H1 (cell line): ENCODE results near the gene FADS2. TPM values are rescaled to one million over a fixed set of nuclear protein-coding genes. Genes with fewer than 3 reads are reported as not detected.

Experiments
- CTCF ChIA-PET: fragments of 300-600 bp; sonication (Branson Sonifier 250); formaldehyde crosslinking; loops from one replicate; lab custom pipeline; 2021; ENCODE audit not compliant: partially characterized antibody; lab: Charles Lee
- POLR2A ChIA-PET: fragments of 300-600 bp; sonication (Branson Sonifier 250); formaldehyde crosslinking; loops from one replicate; lab custom pipeline; 2021; ENCODE audit warnings: inconsistent platforms; ENCODE audit not compliant: partially characterized antibody; lab: Charles Lee
- DNase-seq, 2 experiments: peaks; one replicate each; pipeline versions ENCODE4 v3.0.0 to v3.0.0-alpha.2; 2010 to 2022; ENCODE audit warnings: low spot score in 2 of 2, low read depth in 1 of 2, mixed read lengths in 1 of 2
- FAIRE-seq: peaks from 2 replicates; lab custom pipeline; 2011; peaks lifted over from hg19 to GRCh38; lab: Jason Lieb, UNC
- H2AFZ ChIP-seq: 2 replicates; pipeline ENCODE4 v1.8.1; 2012; ENCODE audit warnings: low read length, inconsistent platforms
- H2AK5ac ChIP-seq: 2 replicates; pipeline ENCODE4 v1.6.1; 2013; ENCODE audit warnings: low read depth, low read length
- H2BK120ac ChIP-seq: replicated peaks from 2 replicates; pipeline ENCODE3; 2013; ENCODE audit warnings: low read depth, low read length, inconsistent platforms
- H2BK12ac ChIP-seq: 2 replicates; pipeline ENCODE4 v1.6.1; 2013; ENCODE audit warnings: low read depth, low read length
- H2BK15ac ChIP-seq: 2 replicates; pipeline ENCODE4 v1.6.1; 2013; ENCODE audit warnings: low read length
- H2BK20ac ChIP-seq: 2 replicates; pipeline ENCODE4 v1.6.1; 2013; ENCODE audit warnings: low read length
- H2BK5ac ChIP-seq: 2 replicates; pipeline ENCODE4 v1.6.1; 2013; ENCODE audit warnings: low read depth, low read length
- H3K14ac ChIP-seq: 2 replicates; pipeline ENCODE4 v1.6.1; 2013; ENCODE audit warnings: inconsistent platforms; ENCODE audit not compliant: insufficient read length
- H3K18ac ChIP-seq: 2 replicates; pipeline ENCODE4 v1.6.1; 2013; ENCODE audit warnings: low read length; ENCODE audit errors: extremely low read depth
- H3K23ac ChIP-seq: 2 replicates; pipeline ENCODE4 v1.6.1; 2013; ENCODE audit warnings: inconsistent platforms; ENCODE audit not compliant: insufficient read length
- H3K23me2 ChIP-seq: 2 replicates; pipeline ENCODE4 v1.6.1; 2013; ENCODE audit warnings: low read depth, low read length
- H3K27ac ChIP-seq: 2 replicates; pipeline ENCODE4 v1.6.1; 2011; ENCODE audit warnings: low read depth, low read length, inconsistent platforms
- H3K27me3 ChIP-seq, 4 experiments: replicated peaks in 1 of 4; 1 replicate in 1 of 4; 2 replicates in 3 of 4; pipeline versions ENCODE4 v1.6.1 to v1.8.1; 2011 to 2013; ENCODE audit warnings: low read length in 3 of 4, mild to moderate bottlenecking in 3 of 4, inconsistent platforms in 2 of 4, mixed read lengths in 2 of 4, moderate library complexity in 1 of 4; ENCODE audit not compliant: control insufficient read depth in 3 of 4, insufficient read depth in 3 of 4; ENCODE audit errors: extremely low read depth in 1 of 4
- H3K36me3 ChIP-seq, 4 experiments: 2 replicates each; pipeline versions ENCODE4 v1.6.1 to v1.8.1; 2011 to 2013; ENCODE audit warnings: mild to moderate bottlenecking in 4 of 4, low read length in 3 of 4, moderate library complexity in 2 of 4, control low read depth in 1 of 4, inconsistent platforms in 1 of 4; ENCODE audit not compliant: insufficient read depth in 4 of 4, control insufficient read depth in 2 of 4
- H3K4ac ChIP-seq: replicated peaks from 2 replicates; pipeline ENCODE3; 2013; ENCODE audit warnings: low read length, low read depth, mixed read lengths, inconsistent platforms; ENCODE audit not compliant: insufficient read length
- H3K4me1 ChIP-seq, 4 experiments: replicated peaks in 1 of 4; 1 replicate in 1 of 4; 2 replicates in 3 of 4; pipeline versions ENCODE4 v1.6.1 to v1.8.1; 2011 to 2013; ENCODE audit warnings: low read length in 3 of 4, inconsistent platforms in 2 of 4, mixed read lengths in 1 of 4; ENCODE audit not compliant: insufficient read depth in 4 of 4, control insufficient read depth in 3 of 4
- H3K4me2 ChIP-seq, 2 experiments: 2 replicates each; pipeline versions ENCODE4 v1.6.1 to v1.8.1; 2011 to 2013; ENCODE audit warnings: low read depth in 2 of 2, low read length in 2 of 2, control low read depth in 1 of 2, inconsistent platforms in 1 of 2, mild to moderate bottlenecking in 1 of 2; ENCODE audit not compliant: insufficient read depth in 1 of 2
- H3K4me3 ChIP-seq, 4 experiments: fragments of 200-600, 300-600 bp in 1 of 4; sonication (generic), shearing (Covaris generic), sonication (Bioruptor Twin) in 1 of 4; 2 replicates each; pipeline versions ENCODE4 v1.5.1 to v1.8.1; 2011 to 2016; ENCODE audit warnings: low read length in 4 of 4, low read depth in 3 of 4, control low read depth in 2 of 4, inconsistent platforms in 2 of 4, mild to moderate bottlenecking in 2 of 4, mixed read lengths in 1 of 4, moderate library complexity in 1 of 4; ENCODE audit not compliant: insufficient read depth in 2 of 4; ENCODE audit errors: extremely low read depth in 1 of 4
- H3K56ac ChIP-seq: replicated peaks from 2 replicates; pipeline ENCODE3; 2013; ENCODE audit warnings: low read depth, mild to moderate bottlenecking, mixed read lengths, low read length, inconsistent platforms; ENCODE audit not compliant: insufficient read length
- H3K79me1 ChIP-seq: 2 replicates; pipeline ENCODE4 v1.6.1; 2013; ENCODE audit warnings: low read depth, low read length, control low read depth
- H3K79me2 ChIP-seq, 2 experiments: 2 replicates each; pipeline versions ENCODE4 v1.6.1 to v1.8.1; 2012 to 2013; ENCODE audit warnings: low read length in 2 of 2, mild to moderate bottlenecking in 2 of 2, inconsistent platforms in 1 of 2; ENCODE audit not compliant: insufficient read depth in 2 of 2, control insufficient read depth in 1 of 2
- H3K9ac ChIP-seq, 4 experiments: replicated peaks in 1 of 4; 1 replicate in 1 of 4; 2 replicates in 3 of 4; pipeline versions ENCODE4 v1.6.1 to v1.8.1; 2011 to 2013; ENCODE audit warnings: low read depth in 3 of 4, low read length in 3 of 4, control low read depth in 2 of 4, mild to moderate bottlenecking in 2 of 4, moderate library complexity in 2 of 4, inconsistent platforms in 1 of 4; ENCODE audit errors: extremely low read depth in 1 of 4
- H3K9me3 ChIP-seq, 2 experiments: 2 replicates each; pipeline versions ENCODE4 v1.6.1 to v1.8.1; 2012 to 2013; ENCODE audit warnings: mild to moderate bottlenecking in 2 of 2, moderate library complexity in 2 of 2, control low read depth in 1 of 2, inconsistent platforms in 1 of 2, low read depth in 1 of 2, low read length in 1 of 2, mixed read lengths in 1 of 2; ENCODE audit not compliant: insufficient read depth in 2 of 2
- H4K20me1 ChIP-seq, 2 experiments: replicated peaks in 1 of 2; 2 replicates each; pipeline versions ENCODE3 to v1.8.1; 2011 to 2013; ENCODE audit warnings: inconsistent platforms in 2 of 2, low read length in 2 of 2, mild to moderate bottlenecking in 1 of 2; ENCODE audit not compliant: insufficient read depth in 2 of 2, control insufficient read depth in 1 of 2
- H4K5ac ChIP-seq: 2 replicates; pipeline ENCODE4 v1.6.1; 2013; ENCODE audit warnings: low read length, low read depth, mixed read lengths, inconsistent platforms; ENCODE audit not compliant: insufficient read length
- H4K8ac ChIP-seq: 2 replicates; pipeline ENCODE4 v1.8.0; 2013; ENCODE audit warnings: mild to moderate bottlenecking, moderate library complexity, low read length, inconsistent platforms; ENCODE audit not compliant: insufficient read depth; ENCODE audit errors: extremely low read depth
- H4K91ac ChIP-seq: replicated peaks from 2 replicates; pipeline ENCODE3; 2013; ENCODE audit warnings: low read length, mixed read lengths, inconsistent platforms; ENCODE audit not compliant: insufficient read length
- ASH2L ChIP-seq: fragments of 200-600, 300-600 bp; sonication (generic); IDR thresholded peaks from one replicate; pipeline ENCODE4 v1.7.1; 2017; ENCODE audit warnings: low read length
- JUND ChIP-seq: IDR thresholded peaks from 2 replicates; pipeline ENCODE4 v1.6.1; 2011; ENCODE audit warnings: mild to moderate bottlenecking, improper control_type of control experiment, low read length
- KDM1A ChIP-seq: fragments of 200-600, 300-600 bp; sonication (generic); IDR thresholded peaks from 2 replicates; pipeline ENCODE4 v1.7.1; 2016; ENCODE audit warnings: mild to moderate bottlenecking, low read length, borderline replicate concordance
- RAD21 ChIP-seq, 2 experiments: IDR thresholded peaks in 1 of 2; conservative IDR thresholded peaks in 1 of 2; 2 replicates each; pipeline ENCODE4 v1.6.1; 2011; ENCODE audit warnings: low read depth in 2 of 2, low read length in 2 of 2, improper control_type of control experiment in 1 of 2, inconsistent platforms in 1 of 2, mild to moderate bottlenecking in 1 of 2, moderate library complexity in 1 of 2
- SRF ChIP-seq: IDR thresholded peaks from 2 replicates; pipeline ENCODE4 v1.6.1; 2011; ENCODE audit warnings: mild to moderate bottlenecking, low read depth, low read length, moderate library complexity
- SUZ12 ChIP-seq: fragments of 200-600 bp; sonication (generic); IDR thresholded peaks from 2 replicates; pipeline ENCODE4 v1.6.1; 2012; ENCODE audit warnings: mild to moderate bottlenecking, inconsistent platforms, low read length, moderate library complexity, mixed read lengths
- TBP ChIP-seq: IDR thresholded peaks from 2 replicates; pipeline ENCODE4 v1.6.1; 2011; ENCODE audit warnings: low read depth, low read length, improper control_type of control experiment
- WGBS, 2 experiments: shearing (Covaris generic) in 1 of 2; methylation state at CpG; one replicate each; pipeline versions ENCODE4 v1.1.6 to v1.1.7; 2013 to 2015; ENCODE audit warnings: low lambda C conversion rate in 2 of 2, mixed read lengths in 2 of 2, inconsistent platforms in 1 of 2, low coverage in 1 of 2, missing lambda C conversion rate in 1 of 2; ENCODE audit not compliant: insufficient replicate concordance in 2 of 2, insufficient coverage in 1 of 2, insufficient read length in 1 of 2; ENCODE audit errors: extremely low coverage in 1 of 2, missing lambda C conversion rate in 1 of 2; 5-methylcytosine and 5-hydroxymethylcytosine counted together
- polyA plus RNA-seq, 7 experiments: library from polyadenylated mRNA; depleted of rRNA in 3 of 7; stranded (reverse) in 5 of 7; unstranded in 2 of 7; fragments of >200 nt in 5 of 7; fragments of 200-250 nt in 2 of 7; gene quantifications; 1 replicate in 5 of 7; 2 replicates in 1 of 7; 4 replicates in 1 of 7; pipeline versions ENCODE4 v1.2.1 to v1.2.3, GENCODE V29; 2011 to 2013; ENCODE audit warnings: missing spikeins in 2 of 7, mixed read lengths in 2 of 7
- total RNA-seq: library from RNA; stranded (reverse); fragmentation: NEBNext Ultra II Directional; extraction: Animal tissue kit (Norgen Biotek cat#: 25700); gene quantifications from 2 replicates; pipeline ENCODE4 v1.2.1, GENCODE V29; 2021

FADS2 gene
- total and polyA plus RNA-seq, 2 of the 8 experiments (the other 6 are each of a cell fraction or from before 2014, with no cell fraction given), result 499 to 701 TPM

DNA sequence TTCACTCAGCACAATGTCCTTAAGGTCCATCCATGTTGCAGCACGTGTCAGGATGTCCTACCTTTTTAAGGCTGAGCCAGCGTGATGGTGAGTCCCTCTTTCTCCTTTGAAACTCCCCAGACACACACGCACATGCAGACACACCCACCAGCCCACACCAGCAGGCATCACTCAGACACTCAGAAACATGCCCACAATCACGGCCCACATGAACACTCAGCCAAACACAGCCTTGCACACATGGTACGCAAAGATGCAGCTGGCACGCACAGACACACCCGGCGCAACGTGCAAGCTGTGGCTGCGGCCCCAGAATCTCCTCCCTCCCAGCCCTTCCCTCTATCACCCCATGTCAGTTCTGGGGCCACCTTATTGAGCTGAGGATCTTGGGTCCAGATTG is 55.2 kb downstream of the FADS2 start:
- FAIRE-seq (no peak), DNase-seq (no peak)
- no peaks in the 10 kb centered on the region; the same call in 1 of the 2 replicates for H3K79me1 ChIP-seq
- H3K27me3 ChIP-seq, result no peaks in the 10 kb centered on the region
- peak overlapping the region; percentile 47; the same call in 1 of the 2 replicates for H2AK5ac ChIP-seq
- H2BK12ac ChIP-seq, result peak overlapping the region; percentile 21; the same call in 1 of the 2 replicates
- H3K56ac ChIP-seq, result no peak overlapping the region
- H4K8ac ChIP-seq, result no peak overlapping the region
- H3K23ac ChIP-seq, result no peak overlapping the region
- WGBS, 2 experiments, result 94% methylated on average over 10 of the region's 10 CpGs; no CpG with 5 or more reads in 1 of the 2 experiments
- no peak overlapping the region for H3K27ac ChIP-seq
- ChIA-PET POLR2A (interaction anchor here (0.8 to 1.7 kb wide), 2 partner anchors 68 to 97 kb away, joined by 3 to 7 read pairs; no protein-coding TSS in a partner anchor), CTCF (interaction anchor here (0.7 to 23.2 kb wide), 10 partner anchors 8 to 341 kb away, joined by 3 to 658 read pairs (median 8); partner anchors contain the start of gene BEST1)
- H2BK20ac ChIP-seq, result no peak overlapping the region
- no peak overlapping the region for H3K4me3 ChIP-seq
- H3K14ac ChIP-seq, result no peak overlapping the region
- no peak overlapping the region for H2AFZ ChIP-seq
- no peak overlapping the region; the same call in 1 of the 2 replicates for H3K18ac ChIP-seq
- peak overlapping the region; percentile 28; the same call in 1 of the 2 replicates for H2BK5ac ChIP-seq
- peak overlapping the region; percentile 94 for H4K91ac ChIP-seq
- no peak overlapping the region for H4K5ac ChIP-seq
- H3K23me2 ChIP-seq, result no peaks in the 10 kb centered on the region
- H2BK120ac ChIP-seq, result no peak overlapping the region
- H3K9me3 ChIP-seq, result no peaks in the 10 kb centered on the region
- H3K79me2 ChIP-seq, result peaks cover 0 to 2% of the 10 kb centered on the region in 2 experiments; a peak in 1 of 4 replicates
- H4K20me1 ChIP-seq, result peaks cover 0 to 9% of the 10 kb centered on the region in 2 experiments
- H3K4me2 ChIP-seq, result no peak overlapping the region
- H3K4ac ChIP-seq, result no peak overlapping the region
- H2BK15ac ChIP-seq, result peak overlapping the region; percentile 98; the same call in 1 of the 2 replicates
- peaks cover 0 to 4% (median 0%) of the 10 kb centered on the region in 4 experiments; a peak in 1 of 8 replicates for H3K36me3 ChIP-seq
- no peak overlapping the region; a peak in 1 of 7 replicates for H3K9ac ChIP-seq
- peaks cover 0 to 17% (median 8%) of the 10 kb centered on the region in 4 experiments for H3K4me1 ChIP-seq
- TF ChIP-seq JUND (no peak), KDM1A (no peak), SRF (no peak), RAD21 (IDR thresholded peaks at IDR 0.05 in 1 of 2, conservative IDR thresholded peaks at IDR 0.05 in 1 of 2; ENCODE audit: low read depth in 2 of 2, low read length in 2 of 2) (no peak), TBP (no peak), SUZ12 (no peak), ASH2L (no peak)
